Endothelial cell of umbilical vein (primary cell): ENCODE data around the gene SERPINA1. TPM values are rescaled to one million over a fixed set of nuclear protein-coding genes. Genes with fewer than 3 reads are reported as not detected.

Experiments
- BruUV-seq: library from RNA; stranded (reverse); fragments of 400-500 nt; replicated peaks from 2 replicates; lab custom pipeline; 2021; lab: Mats Ljungman, UMichigan
- CTCF ChIA-PET: fragments of 300-600, 350-600 bp; sonication (Branson Sonifier 250); formaldehyde crosslinking; loops from one replicate; lab custom pipeline; 2021; ENCODE audit warnings: antibody characterized with exemption, inconsistent platforms; lab: Charles Lee
- POLR2A ChIA-PET: fragments of 300-600, 350-600 bp; sonication (Branson Sonifier 250); formaldehyde crosslinking; loops from one replicate; lab custom pipeline; 2021; ENCODE audit warnings: antibody characterized with exemption, inconsistent platforms; lab: Charles Lee
- DNase-seq: peaks from one replicate; pipeline ENCODE4 v3.0.0-alpha.2; 2011; ENCODE audit warnings: low read depth, low spot score
- FAIRE-seq: peaks from 2 replicates; lab custom pipeline; 2011; peaks lifted over from hg19 to GRCh38; lab: Jason Lieb, UNC
- H2AFZ ChIP-seq: 2 replicates; pipeline ENCODE4 v1.6.0; 2012; ENCODE audit warnings: low read depth, low read length, control low read depth, inconsistent platforms
- H3K27ac ChIP-seq: 2 replicates; pipeline ENCODE4 v1.5.1; 2011; ENCODE audit warnings: low read depth, mild to moderate bottlenecking, control low read depth, low read length, moderate library complexity; ENCODE audit not compliant: insufficient read depth
- H3K27me3 ChIP-seq, 2 experiments: 2 replicates each; pipeline versions ENCODE4 v1.6.0 to v1.6.1; 2011; ENCODE audit warnings: low read length in 2 of 2, mixed read lengths in 1 of 2; ENCODE audit not compliant: control insufficient read depth in 2 of 2, insufficient read depth in 2 of 2
- H3K36me3 ChIP-seq, 2 experiments: 2 replicates in 1 of 2; 3 replicates in 1 of 2; pipeline ENCODE4 v1.5.1; 2011; ENCODE audit warnings: low read length in 2 of 2, mild to moderate bottlenecking in 1 of 2, moderate library complexity in 1 of 2; ENCODE audit not compliant: control insufficient read depth in 2 of 2, insufficient read depth in 2 of 2; ENCODE audit errors: extremely low read depth in 1 of 2
- H3K4me1 ChIP-seq: 3 replicates; pipeline ENCODE4 v1.5.1; 2011; ENCODE audit warnings: mild to moderate bottlenecking, low read length; ENCODE audit not compliant: control insufficient read depth, insufficient read depth; ENCODE audit errors: extremely low read depth
- H3K4me2 ChIP-seq: 2 replicates; pipeline ENCODE4 v1.6.1; 2011; ENCODE audit warnings: low read length, control low read depth, mixed read lengths; ENCODE audit not compliant: insufficient read depth
- H3K4me3 ChIP-seq, 3 experiments: fragments of 200-600 bp in 1 of 3; sonication (generic), shearing (Covaris generic) in 1 of 3; replicated peaks in 1 of 3; 2 replicates each; pipeline ENCODE4 v1.5.1; 2011 to 2016; ENCODE audit warnings: control low read depth in 3 of 3, low read length in 3 of 3, mild to moderate bottlenecking in 2 of 3, inconsistent platforms in 1 of 3, low read depth in 1 of 3, moderate library complexity in 1 of 3; ENCODE audit not compliant: insufficient read depth in 1 of 3
- H3K79me2 ChIP-seq: 2 replicates; pipeline ENCODE4 v1.6.0; 2012; ENCODE audit warnings: low read length, inconsistent platforms; ENCODE audit not compliant: control insufficient read depth, insufficient read depth
- H3K9ac ChIP-seq: replicated peaks from 2 replicates; pipeline ENCODE3; 2011; ENCODE audit warnings: low read length, control low read depth; ENCODE audit not compliant: insufficient read depth; ENCODE audit errors: extremely low read depth
- H3K9me1 ChIP-seq: replicated peaks from 3 replicates; pipeline ENCODE4 v1.6.0; 2011; ENCODE audit warnings: mild to moderate bottlenecking, low read length; ENCODE audit not compliant: control insufficient read depth, insufficient read depth; ENCODE audit errors: extremely low read depth
- H3K9me3 ChIP-seq: replicated peaks from 2 replicates; pipeline ENCODE4 v1.5.1; 2012; ENCODE audit warnings: low read length, inconsistent platforms; ENCODE audit not compliant: control insufficient read depth, insufficient read depth
- H4K20me1 ChIP-seq: replicated peaks from 2 replicates; pipeline ENCODE3; 2011; ENCODE audit warnings: mild to moderate bottlenecking, low read length; ENCODE audit not compliant: control insufficient read depth, insufficient read depth; ENCODE audit errors: extremely low read depth
- CTCF ChIP-seq, 2 donors: IDR thresholded peaks; 1 replicate in 1 of 2; 2 replicates in 1 of 2; pipeline ENCODE4 v1.5.1; 2011; ENCODE audit warnings: low read length in 2 of 2, mild to moderate bottlenecking in 2 of 2, moderate library complexity in 2 of 2, control low read depth in 1 of 2, inconsistent platforms in 1 of 2, low read depth in 1 of 2; ENCODE audit not compliant: insufficient read depth in 1 of 2; ENCODE audit errors: extremely low read depth in 1 of 2
- EZH2 ChIP-seq: IDR thresholded peaks from 2 replicates; pipeline ENCODE4 v1.6.1; 2012; ENCODE audit warnings: borderline replicate concordance, low read depth, mild to moderate bottlenecking, moderate library complexity, low read length, inconsistent platforms; ENCODE audit not compliant: severe bottlenecking
- FOS ChIP-seq: IDR thresholded peaks from 2 replicates; pipeline ENCODE4 v1.6.1; 2011; ENCODE audit warnings: mild to moderate bottlenecking, low read length, moderate library complexity, borderline replicate concordance; ENCODE audit not compliant: insufficient read depth
- GATA2 ChIP-seq: IDR thresholded peaks from 2 replicates; pipeline ENCODE4 v1.7.0; 2011; ENCODE audit warnings: low read depth, mild to moderate bottlenecking, moderate library complexity, mixed read lengths, low read length; ENCODE audit not compliant: insufficient read length, insufficient read depth
- JUN ChIP-seq: IDR thresholded peaks from 2 replicates; pipeline ENCODE4 v1.6.1; 2011; ENCODE audit warnings: borderline replicate concordance, low read depth; ENCODE audit not compliant: insufficient read length, insufficient read depth
- MYC ChIP-seq: IDR thresholded peaks from one replicate; pipeline ENCODE4 v1.6.1; 2011; ENCODE audit warnings: mild to moderate bottlenecking, low read depth, low read length
- POLR2A ChIP-seq: IDR thresholded peaks from 2 replicates; pipeline ENCODE4 v1.6.1; 2012; ENCODE audit warnings: low read depth, mild to moderate bottlenecking, control low read depth, low read length
- POLR2AphosphoS5 ChIP-seq: IDR thresholded peaks from 2 replicates; pipeline ENCODE4 v1.6.1; 2012; ENCODE audit warnings: low read depth, mild to moderate bottlenecking, control low read depth, low read length, moderate library complexity; ENCODE audit not compliant: insufficient read depth
- dilution Hi-C: fragments of 300-500 bp; cut with MboI; formaldehyde crosslinking; loops from one replicate; pipeline ENCODE4 v1.15.0; 2019; ENCODE audit warnings: low sequenced_read_pairs; ENCODE audit not compliant: extremely low pct_ligation_motif_present
- intact Hi-C: fragments of 100-400 bp; cut with micrococcal nuclease; formaldehyde crosslinking; loops from one replicate; pipeline ENCODE4 v1.10.0; 2022
- polyA plus RNA-seq, 4 experiments: library from polyadenylated mRNA; depleted of rRNA in 3 of 4; stranded (reverse) in 3 of 4; unstranded in 1 of 4; fragments of >200 nt; gene quantifications; 2 replicates each; pipeline versions ENCODE4 v1.2.1 to v1.2.3, GENCODE V29; 2011 to 2012; ENCODE audit warnings: missing spikeins in 1 of 4
- total RNA-seq: library from RNA; stranded (reverse); gene quantifications from 2 replicates; pipeline ENCODE4 v1.2.3, GENCODE V29; 2021
- TF ChIP-seq, protein P1 (sequence below): IDR thresholded peaks from 2 replicates; pipeline ENCODE4 v1.6.1; 2011; ENCODE audit not compliant: insufficient read depth, insufficient read length

The SERPINA1 gene
- total and polyA plus RNA-seq, 2 donors (not counting 3 experiments of a cell fraction or from before 2014, with no cell fraction given) = not detected

GRCh38 chr14:94329857-94330256 is 58.5 kb downstream of the SERPINA1 start:
- Histone ChIP-seq H3K9ac (no peak overlapping the region), H3K79me2 (no peaks in the 10 kb centered on the region), H3K27me3 (no peaks in the 10 kb centered on the region), H2AFZ (no peak overlapping the region), H3K4me2 (no peak overlapping the region), H3K9me3 (peaks cover 2% of the 10 kb centered on the region), H3K9me1 (no peaks in the 10 kb centered on the region), H3K36me3 (no peaks in the 10 kb centered on the region), H4K20me1 (no peaks in the 10 kb centered on the region), H3K27ac (no peak overlapping the region), H3K4me3 (no peak overlapping the region), H3K4me1 (no peaks in the 10 kb centered on the region)
- TF ChIP-seq, protein P1, sequence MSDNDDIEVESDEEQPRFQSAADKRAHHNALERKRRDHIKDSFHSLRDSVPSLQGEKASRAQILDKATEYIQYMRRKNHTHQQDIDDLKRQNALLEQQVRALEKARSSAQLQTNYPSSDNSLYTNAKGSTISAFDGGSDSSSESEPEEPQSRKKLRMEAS = no peak
- no peak for TF ChIP-seq GATA2
- TF ChIP-seq CTCF (IDR thresholded peaks at IDR 0.05; ENCODE audit: extremely low read depth in 1 of 2, insufficient read depth in 1 of 2, low read depth in 1 of 2, low read length in 2 of 2) = no peak
- no peak for TF ChIP-seq FOS
- no peak for TF ChIP-seq POLR2A
- TF ChIP-seq EZH2 = no peak
- TF ChIP-seq JUN = no peak
- TF ChIP-seq POLR2AphosphoS5 = no peak
- TF ChIP-seq MYC = no peak
- FAIRE-seq = no peak
- ChIA-PET CTCF (no interaction called here), POLR2A (no interaction called here)
- dilution Hi-C loops (no loop called here), intact Hi-C loops (no loop called here)
- no TSS peak for BruUV-seq
- no peak for DNase-seq
